Measurements from ENCODE around the gene ADAM12. TPM values are rescaled to one million over a fixed set of nuclear protein-coding genes. Genes with fewer than 3 reads are reported as not detected.

Gene ADAM12
- total RNA-seq, 1 donor from 2014 or later, result 100 TPM

- peaks cover 3% of the 10 kb centered on the region for H3K27me3 Mint-ChIP-seq (ENCODE audit: low read depth, unreplicated experiment)
- TF ChIP-seq EZH2 (IDR thresholded peaks at IDR 0.05; ENCODE audit: insufficient read depth, low read length) (no peak), CTCF (IDR thresholded peaks at IDR 0.05; ENCODE audit: insufficient read depth, low read depth, low read length) (no peak)
Observed at GRCh38 chr10:126075009-126075408, 313.3 kb downstream of the ADAM12 start.

GRCh38 chr10:126074291-126074690, 314.0 kb downstream of the ADAM12 start:
- H3K36me3 Mint-ChIP-seq (ENCODE audit: low read depth, unreplicated experiment), result peaks cover 55% of the 10 kb centered on the region
- no peak overlapping the region for H3K4me3 ChIP-seq (ENCODE audit: insufficient read depth, low read depth, low read length)
- no peaks in the 10 kb centered on the region for H4K20me1 ChIP-seq (ENCODE audit: insufficient read depth, low read length)
- H3K4me2 ChIP-seq (ENCODE audit: low read length), result no peak overlapping the region
- H3K4me3 Mint-ChIP-seq (ENCODE audit: unreplicated experiment), result no peak overlapping the region
- peaks cover 16% of the 10 kb centered on the region for H3K79me2 ChIP-seq (ENCODE audit: insufficient read depth, low read length)
- TF ChIP-seq CTCF (IDR thresholded peaks at IDR 0.05; ENCODE audit: insufficient read depth, low read depth, low read length), result no peak
- no peak for TF ChIP-seq EZH2 (IDR thresholded peaks at IDR 0.05; ENCODE audit: insufficient read depth, low read length)
- DNase-seq (ENCODE audit: low read depth), result no peak
- H3K9ac ChIP-seq (ENCODE audit: low read length), result peak overlapping the region; percentile 7
- H3K27ac Mint-ChIP-seq (ENCODE audit: unreplicated experiment), result no peak overlapping the region
- peaks cover 3% of the 10 kb centered on the region for H3K27me3 Mint-ChIP-seq (ENCODE audit: low read depth, unreplicated experiment)
- peak overlapping the region; percentile 62 for H3K27ac ChIP-seq (ENCODE audit: low read depth, low read length)
- H3K27me3 ChIP-seq (ENCODE audit: insufficient read depth, low read length), result no peaks in the 10 kb centered on the region
- H3K9me3 Mint-ChIP-seq (ENCODE audit: unreplicated experiment), result peaks cover 11% of the 10 kb centered on the region
- no peak overlapping the region for H2AFZ ChIP-seq (ENCODE audit: low read depth, low read length)
- H3K4me1 Mint-ChIP-seq (ENCODE audit: low read depth, unreplicated experiment), result peaks cover 7% of the 10 kb centered on the region
- FAIRE-seq, result no peak
- no peaks in the 10 kb centered on the region for H3K9me3 ChIP-seq (ENCODE audit: insufficient read depth, low read depth, low read length)
- H3K36me3 ChIP-seq (ENCODE audit: insufficient read depth, low read length), result peaks cover 23% of the 10 kb centered on the region
- H3K4me1 ChIP-seq (ENCODE audit: insufficient read depth, low read length), result peaks cover 21% of the 10 kb centered on the region

More at GRCh38 chr10:126075009-126075408, 313.3 kb downstream of the ADAM12 start:
- Histone ChIP-seq H3K9ac (ENCODE audit: low read length) (peak overlapping the region; percentile 20), H3K9me3 (ENCODE audit: insufficient read depth, low read depth, low read length) (no peaks in the 10 kb centered on the region), H3K27me3 (ENCODE audit: insufficient read depth, low read length) (no peaks in the 10 kb centered on the region), H4K20me1 (ENCODE audit: insufficient read depth, low read length) (no peaks in the 10 kb centered on the region), H2AFZ (ENCODE audit: low read depth, low read length) (no peak overlapping the region), H3K4me2 (ENCODE audit: low read length) (peak overlapping the region; percentile 15), H3K4me3 (ENCODE audit: insufficient read depth, low read depth, low read length) (no peak overlapping the region), H3K36me3 (ENCODE audit: insufficient read depth, low read length) (peaks cover 20% of the 10 kb centered on the region), H3K27ac (ENCODE audit: low read depth, low read length) (peak overlapping the region; percentile 62), H3K79me2 (ENCODE audit: insufficient read depth, low read length) (peaks cover 18% of the 10 kb centered on the region), H3K4me1 (ENCODE audit: insufficient read depth, low read length) (peaks cover 23% of the 10 kb centered on the region)
- Mint-ChIP-seq H3K27ac (ENCODE audit: unreplicated experiment) (no peak overlapping the region), H3K9me3 (ENCODE audit: unreplicated experiment) (peaks cover 11% of the 10 kb centered on the region), H3K36me3 (ENCODE audit: low read depth, unreplicated experiment) (peaks cover 49% of the 10 kb centered on the region), H3K4me3 (ENCODE audit: unreplicated experiment) (no peak overlapping the region), H3K4me1 (ENCODE audit: low read depth, unreplicated experiment) (peaks cover 7% of the 10 kb centered on the region)
- DNase-seq (ENCODE audit: low read depth), result peak; percentile 25
- no peak for FAIRE-seq

- no peaks in the 10 kb centered on the region for H3K9me3 ChIP-seq (ENCODE audit: insufficient read depth, low read depth, low read length)
- H3K79me2 ChIP-seq (ENCODE audit: insufficient read depth, low read length), result peaks cover 14% of the 10 kb centered on the region
- peaks cover 55% of the 10 kb centered on the region for H3K36me3 Mint-ChIP-seq (ENCODE audit: low read depth, unreplicated experiment)
- H3K9me3 Mint-ChIP-seq (ENCODE audit: unreplicated experiment), result peaks cover 11% of the 10 kb centered on the region
- no peak overlapping the region for H3K27ac Mint-ChIP-seq (ENCODE audit: unreplicated experiment)
- H3K36me3 ChIP-seq (ENCODE audit: insufficient read depth, low read length), result peaks cover 20% of the 10 kb centered on the region
- peak; percentile 50 for DNase-seq (ENCODE audit: low read depth)
- no peak overlapping the region for H3K4me3 ChIP-seq (ENCODE audit: insufficient read depth, low read depth, low read length)
- H4K20me1 ChIP-seq (ENCODE audit: insufficient read depth, low read length), result no peaks in the 10 kb centered on the region
- peaks cover 7% of the 10 kb centered on the region for H3K4me1 Mint-ChIP-seq (ENCODE audit: low read depth, unreplicated experiment)
- peak overlapping the region; percentile 7 for H3K9ac ChIP-seq (ENCODE audit: low read length)
- H3K4me3 Mint-ChIP-seq (ENCODE audit: unreplicated experiment), result no peak overlapping the region
- no peak for TF ChIP-seq EZH2 (IDR thresholded peaks at IDR 0.05; ENCODE audit: insufficient read depth, low read length)
- no peak for TF ChIP-seq CTCF (IDR thresholded peaks at IDR 0.05; ENCODE audit: insufficient read depth, low read depth, low read length)
- H3K27me3 Mint-ChIP-seq (ENCODE audit: low read depth, unreplicated experiment), result peaks cover 3% of the 10 kb centered on the region
- H3K4me1 ChIP-seq (ENCODE audit: insufficient read depth, low read length), result peaks cover 21% of the 10 kb centered on the region
- no peak overlapping the region for H3K4me2 ChIP-seq (ENCODE audit: low read length)
- H3K27me3 ChIP-seq (ENCODE audit: insufficient read depth, low read length), result no peaks in the 10 kb centered on the region
- no peak for FAIRE-seq
- peak overlapping the region; percentile 62 for H3K27ac ChIP-seq (ENCODE audit: low read depth, low read length)
- H2AFZ ChIP-seq (ENCODE audit: low read depth, low read length), result no peak overlapping the region
Observed at GRCh38 chr10:126073606-126074005, 314.7 kb downstream of the ADAM12 start.

Data from astrocyte (in vitro differentiated cells and primary cell).